ENCODE data around the gene WDFY4. TPM values are rescaled to one million over a fixed set of nuclear protein-coding genes. Genes with fewer than 3 reads are reported as not detected.

The WDFY4 gene
- total RNA-seq, 2 donors from 2014 or later: not detected

DNA sequence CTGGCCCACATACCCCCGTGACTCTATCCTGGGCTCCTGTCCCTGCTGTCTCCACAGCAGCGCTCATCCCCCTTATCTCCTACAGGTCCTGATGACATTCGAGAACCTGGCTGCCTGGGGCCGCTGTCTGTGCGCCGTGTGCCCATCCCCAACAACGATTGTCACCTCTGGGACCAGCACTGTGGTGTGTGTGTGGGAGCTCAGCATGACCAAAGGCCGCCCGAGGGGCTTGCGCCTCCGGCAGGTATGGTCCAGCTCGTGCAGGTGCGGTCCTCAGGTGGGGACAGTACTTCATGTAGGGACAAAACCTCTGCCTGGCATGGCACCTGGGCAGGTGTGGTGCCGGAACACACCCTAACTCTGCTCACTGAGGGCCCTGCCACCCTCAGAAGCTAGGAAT is 285.4 kb downstream of the WDFY4 start:
- H3K4me1 ChIP-seq (ENCODE audit: control insufficient read depth, insufficient read depth, low read length): no peaks in the 10 kb centered on the region
- no peak overlapping the region for H3K27ac Mint-ChIP-seq
- H3K4me3 Mint-ChIP-seq: no peak overlapping the region
- H3K4me3 ChIP-seq (ENCODE audit: low read length): no peak overlapping the region
- H3K9ac ChIP-seq (ENCODE audit: extremely low read depth, low read length, poor library complexity, severe bottlenecking): no peak overlapping the region
- H3K27me3 ChIP-seq (ENCODE audit: control insufficient read depth, insufficient read depth, low read length, poor library complexity, severe bottlenecking): peaks cover 12% of the 10 kb centered on the region
- H3K27me3 Mint-ChIP-seq (ENCODE audit: insufficient read depth): peaks cover 3% of the 10 kb centered on the region
- 89 to 94% methylated on average over 3 to 14 of the region's 14 CpGs for WGBS, 2 experiments (ENCODE audit: insufficient coverage in 1 of 2, insufficient read length in 1 of 2)
- H3K9me3 ChIP-seq (ENCODE audit: control insufficient read depth, low read length): no peaks in the 10 kb centered on the region
- no peaks in the 10 kb centered on the region for H3K36me3 ChIP-seq (ENCODE audit: control insufficient read depth, insufficient read depth, low read length)
- H3K9me3 Mint-ChIP-seq: no peaks in the 10 kb centered on the region
- DNase-seq: no peak
- TF ChIP-seq, protein P1, sequence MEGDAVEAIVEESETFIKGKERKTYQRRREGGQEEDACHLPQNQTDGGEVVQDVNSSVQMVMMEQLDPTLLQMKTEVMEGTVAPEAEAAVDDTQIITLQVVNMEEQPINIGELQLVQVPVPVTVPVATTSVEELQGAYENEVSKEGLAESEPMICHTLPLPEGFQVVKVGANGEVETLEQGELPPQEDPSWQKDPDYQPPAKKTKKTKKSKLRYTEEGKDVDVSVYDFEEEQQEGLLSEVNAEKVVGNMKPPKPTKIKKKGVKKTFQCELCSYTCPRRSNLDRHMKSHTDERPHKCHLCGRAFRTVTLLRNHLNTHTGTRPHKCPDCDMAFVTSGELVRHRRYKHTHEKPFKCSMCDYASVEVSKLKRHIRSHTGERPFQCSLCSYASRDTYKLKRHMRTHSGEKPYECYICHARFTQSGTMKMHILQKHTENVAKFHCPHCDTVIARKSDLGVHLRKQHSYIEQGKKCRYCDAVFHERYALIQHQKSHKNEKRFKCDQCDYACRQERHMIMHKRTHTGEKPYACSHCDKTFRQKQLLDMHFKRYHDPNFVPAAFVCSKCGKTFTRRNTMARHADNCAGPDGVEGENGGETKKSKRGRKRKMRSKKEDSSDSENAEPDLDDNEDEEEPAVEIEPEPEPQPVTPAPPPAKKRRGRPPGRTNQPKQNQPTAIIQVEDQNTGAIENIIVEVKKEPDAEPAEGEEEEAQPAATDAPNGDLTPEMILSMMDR (conservative IDR thresholded peaks at IDR 0.05): no peak
- no peaks in the 10 kb centered on the region for H3K4me1 Mint-ChIP-seq
- no peak overlapping the region for H3K27ac ChIP-seq (ENCODE audit: low read depth, low read length)
- H3K36me3 Mint-ChIP-seq (ENCODE audit: low read depth): no peaks in the 10 kb centered on the region

DNA sequence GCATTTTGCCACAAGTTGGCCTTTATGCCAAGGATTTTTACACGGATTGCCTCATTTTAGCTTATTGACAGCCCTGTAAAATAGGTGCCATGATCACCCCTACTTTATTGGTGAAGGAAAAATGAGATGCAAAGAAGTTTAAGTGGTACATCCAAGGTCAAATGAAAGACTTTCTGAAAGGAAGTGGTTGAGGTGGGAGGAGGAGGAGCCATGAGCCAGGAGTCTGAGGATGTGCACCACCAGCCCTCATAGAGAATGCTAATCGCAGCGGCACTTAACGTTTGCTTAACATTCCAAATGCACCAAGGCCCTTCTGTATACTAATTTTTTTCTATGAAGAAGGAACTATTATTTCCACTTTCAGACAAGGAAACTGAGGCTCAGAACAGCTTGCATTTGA is 286.0 kb downstream of the WDFY4 start:
- Histone ChIP-seq H3K27me3 (ENCODE audit: control insufficient read depth, insufficient read depth, low read length, poor library complexity, severe bottlenecking) (peaks cover 12% of the 10 kb centered on the region), H3K9ac (ENCODE audit: extremely low read depth, low read length, poor library complexity, severe bottlenecking) (no peak overlapping the region), H3K36me3 (ENCODE audit: control insufficient read depth, insufficient read depth, low read length) (no peaks in the 10 kb centered on the region), H3K27ac (ENCODE audit: low read depth, low read length) (no peak overlapping the region), H3K9me3 (ENCODE audit: control insufficient read depth, low read length) (no peaks in the 10 kb centered on the region), H3K4me3 (ENCODE audit: low read length) (no peak overlapping the region), H3K4me1 (ENCODE audit: control insufficient read depth, insufficient read depth, low read length) (no peaks in the 10 kb centered on the region)
- H3K27me3 Mint-ChIP-seq (ENCODE audit: insufficient read depth): peaks cover 5% of the 10 kb centered on the region
- no peak overlapping the region for H3K27ac Mint-ChIP-seq
- no peaks in the 10 kb centered on the region for H3K4me1 Mint-ChIP-seq
- no peaks in the 10 kb centered on the region for H3K36me3 Mint-ChIP-seq (ENCODE audit: low read depth)
- no peak for DNase-seq
- TF ChIP-seq, protein P1 (conservative IDR thresholded peaks at IDR 0.05): no peak
- H3K9me3 Mint-ChIP-seq: no peaks in the 10 kb centered on the region
- 90 to 91% methylated on average over 3 to 4 of the region's 4 CpGs for WGBS, 2 experiments (ENCODE audit: insufficient coverage in 1 of 2, insufficient read length in 1 of 2)
- H3K4me3 Mint-ChIP-seq: no peak overlapping the region

DNA sequence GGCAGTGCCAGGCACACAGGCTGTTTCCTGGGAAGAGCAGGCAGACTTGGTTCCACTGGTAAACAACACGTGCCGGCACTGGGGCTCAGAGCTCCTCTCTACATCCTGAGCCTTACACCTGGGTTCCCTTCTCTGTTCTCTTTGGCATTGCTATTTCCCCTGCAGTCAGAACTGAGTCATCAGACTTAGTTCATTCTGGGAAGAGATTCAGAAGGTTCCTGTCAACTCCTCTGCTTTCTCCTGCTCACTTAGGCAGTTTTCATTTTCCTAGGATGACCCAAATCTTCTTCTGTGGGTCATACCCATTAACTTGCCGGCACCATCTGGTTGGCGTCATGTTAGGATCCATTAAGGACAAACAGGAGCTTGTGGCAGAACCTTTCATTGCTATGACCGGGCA is 288.4 kb downstream of the WDFY4 start:
- Histone ChIP-seq H3K4me3 (ENCODE audit: low read length) (no peak overlapping the region), H3K27me3 (ENCODE audit: control insufficient read depth, insufficient read depth, low read length, poor library complexity, severe bottlenecking) (no peaks in the 10 kb centered on the region), H3K4me1 (ENCODE audit: control insufficient read depth, insufficient read depth, low read length) (no peaks in the 10 kb centered on the region), H3K9me3 (ENCODE audit: control insufficient read depth, low read length) (no peaks in the 10 kb centered on the region), H3K27ac (ENCODE audit: low read depth, low read length) (no peak overlapping the region), H3K36me3 (ENCODE audit: control insufficient read depth, insufficient read depth, low read length) (no peaks in the 10 kb centered on the region), H3K9ac (ENCODE audit: extremely low read depth, low read length, poor library complexity, severe bottlenecking) (no peak overlapping the region)
- no peak for DNase-seq
- no peak overlapping the region for H3K4me3 Mint-ChIP-seq
- no peak overlapping the region for H3K27ac Mint-ChIP-seq
- H3K4me1 Mint-ChIP-seq: no peaks in the 10 kb centered on the region
- WGBS, 2 experiments (ENCODE audit: insufficient coverage in 1 of 2, insufficient read length in 1 of 2): 91 to 93% methylated on average over 5 of the region's 5 CpGs
- H3K9me3 Mint-ChIP-seq: no peaks in the 10 kb centered on the region
- TF ChIP-seq, protein P1 (conservative IDR thresholded peaks at IDR 0.05): no peak
- no peaks in the 10 kb centered on the region for H3K36me3 Mint-ChIP-seq (ENCODE audit: low read depth)
- peaks cover 7% of the 10 kb centered on the region for H3K27me3 Mint-ChIP-seq (ENCODE audit: insufficient read depth)

Measured in endodermal cell (in vitro differentiated cells).